K562 (cell line): ENCODE measurements around the gene PTGR2. TPM values are rescaled to one million over a fixed set of nuclear protein-coding genes. Genes with fewer than 3 reads are reported as not detected.

Experiments used
- ATAC-seq: fragments of 200-7000 bp; cut with Tn5 transposase; 3 replicates; pipeline ENCODE4 v1.9.1; 2020; ENCODE audit warnings: moderate library complexity
- BruUV-seq: library from RNA; stranded (reverse); fragments of 400-500 nt; replicated peaks from 2 replicates; lab custom pipeline; 2021; lab: Mats Ljungman, UMichigan
- CTCF ChIA-PET: fragments of 300-600 bp; formaldehyde crosslinking; extraction: SDS; loops from one replicate; lab custom pipeline; 2021; ENCODE audit warnings: low intra/inter-chr PET ratio; lab: Yijun Ruan, JAX
- POLR2A ChIA-PET: fragments of 300-600, 350-650 bp; sonication (Branson Sonifier 250); formaldehyde crosslinking; extraction: SDS; loops from one replicate; lab custom pipeline; 2021; ENCODE audit warnings: antibody characterized with exemption, inconsistent platforms; lab: Yijun Ruan, JAX
- DNase-seq, 4 experiments: peaks; one replicate each; pipeline versions ENCODE4 v3.0.0 to v3.0.0-alpha.2; 2011 to 2018; ENCODE audit warnings: low spot score in 3 of 4, mixed read lengths in 3 of 4; ENCODE audit errors: extremely low read depth in 1 of 4
- FAIRE-seq: peaks from 2 replicates; lab custom pipeline; 2011; peaks lifted over from hg19 to GRCh38; lab: Jason Lieb, UNC
- H2AFZ ChIP-seq: 2 replicates; pipeline ENCODE4 v1.6.0; 2011; ENCODE audit warnings: low read depth, low read length, control low read depth, inconsistent platforms
- H3K27ac ChIP-seq: fragments of 200-600 bp; 3 replicates; pipeline ENCODE4 v1.8.0; 2011; ENCODE audit warnings: low read depth, mild to moderate bottlenecking, control low read depth, inconsistent platforms, low read length, moderate library complexity, mixed read lengths; ENCODE audit errors: extremely low read depth
- H3K27me3 ChIP-seq, 2 experiments: fragments of 300-600 bp in 1 of 2; 2 replicates in 1 of 2; 3 replicates in 1 of 2; pipeline versions ENCODE4 v1.6.0 to v1.8.0; 2011; ENCODE audit warnings: inconsistent platforms in 2 of 2, low read length in 2 of 2, mild to moderate bottlenecking in 1 of 2, mixed read lengths in 1 of 2, moderate library complexity in 1 of 2; ENCODE audit not compliant: control insufficient read depth in 2 of 2, insufficient read depth in 2 of 2
- H3K36me3 ChIP-seq: fragments of 300-600 bp; 3 replicates; pipeline ENCODE4 v1.8.0; 2011; ENCODE audit warnings: mild to moderate bottlenecking, low read length, inconsistent platforms; ENCODE audit not compliant: control insufficient read depth, insufficient read depth
- H3K4me1 ChIP-seq, 2 experiments: fragments of 200-600 bp in 1 of 2; replicated peaks in 1 of 2; 2 replicates in 1 of 2; 3 replicates in 1 of 2; pipeline versions ENCODE4 v1.5.1 to v1.8.0; 2011; ENCODE audit warnings: inconsistent platforms in 2 of 2, low read length in 2 of 2, mild to moderate bottlenecking in 1 of 2, mixed read lengths in 1 of 2, moderate library complexity in 1 of 2; ENCODE audit not compliant: control insufficient read depth in 2 of 2, insufficient read depth in 2 of 2
- H3K4me2 ChIP-seq: 2 replicates; pipeline ENCODE4 v1.6.1; 2011; ENCODE audit warnings: low read length, control low read depth, inconsistent platforms, mixed read lengths; ENCODE audit not compliant: insufficient read depth
- H3K4me3 ChIP-seq: fragments of 200-600 bp; sonication (generic), shearing (Covaris generic); 2 replicates; pipeline ENCODE4 v1.5.1; 2016; ENCODE audit warnings: control low read depth, inconsistent platforms
- H3K79me2 ChIP-seq: fragments of 200-600 bp; 3 replicates; pipeline ENCODE4 v1.8.0; 2011; ENCODE audit warnings: low read length, inconsistent platforms; ENCODE audit not compliant: control insufficient read depth, insufficient read depth
- H3K9ac ChIP-seq, 2 experiments: 2 replicates each; pipeline versions ENCODE4 v1.6.0 to v1.6.1; 2011; ENCODE audit warnings: low read depth in 2 of 2, low read length in 2 of 2, control low read depth in 1 of 2, inconsistent platforms in 1 of 2, mild to moderate bottlenecking in 1 of 2, mixed read lengths in 1 of 2; ENCODE audit not compliant: insufficient read depth in 1 of 2
- H3K9me1 ChIP-seq: one replicate; pipeline ENCODE4 v1.6.0; 2011; ENCODE audit warnings: inconsistent platforms, mild to moderate bottlenecking, low read length, moderate library complexity; ENCODE audit not compliant: control insufficient read depth, insufficient read depth
- H3K9me3 ChIP-seq: replicated peaks from 2 replicates; pipeline ENCODE4 v1.5.1; 2011; ENCODE audit warnings: low read depth, low read length, inconsistent platforms; ENCODE audit not compliant: control insufficient read depth, insufficient read depth
- H4K20me1 ChIP-seq: replicated peaks from 2 replicates; pipeline ENCODE4 v1.6.1; 2011; ENCODE audit warnings: low read length, inconsistent platforms, mixed read lengths; ENCODE audit not compliant: control insufficient read depth, insufficient read depth
- CBX3 ChIP-seq, 2 experiments: IDR thresholded peaks; 1 replicate in 1 of 2; 2 replicates in 1 of 2; pipeline ENCODE4 v1.6.1; 2012; ENCODE audit warnings: inconsistent platforms in 2 of 2, low read length in 2 of 2, borderline replicate concordance in 1 of 2, control low read depth in 1 of 2
- PCBP2 ChIP-seq: fragments of 200-400 bp; formaldehyde crosslinking; IDR thresholded peaks from 2 replicates; pipeline ENCODE4 v1.6.1; 2018; ENCODE audit warnings: low read length, low read depth, mild to moderate bottlenecking, moderate library complexity; ENCODE audit not compliant: poor library complexity, severe bottlenecking
- PHF20 ChIP-seq: fragments of 450-650 bp; IDR thresholded peaks from 2 replicates; pipeline ENCODE4 v1.6.1; 2018; ENCODE audit not compliant: partially characterized antibody
- RB1 ChIP-seq: fragments of 450-650 bp; IDR thresholded peaks from 2 replicates; pipeline ENCODE4 v1.6.1; 2017; ENCODE audit warnings: low read depth, mild to moderate bottlenecking
- ZNF124 ChIP-seq: sonication (generic); formaldehyde crosslinking; IDR thresholded peaks from 2 replicates; pipeline ENCODE4 v1.8.1; 2022; ENCODE audit warnings: missing genetic modification reagents
- ZNF232 ChIP-seq: sonication (generic); formaldehyde crosslinking; IDR thresholded peaks from 2 replicates; pipeline ENCODE4 v1.8.0; 2022; ENCODE audit warnings: mild to moderate bottlenecking, missing genetic modification reagents
- WGBS: fragments of 100-300 bp; shearing (Covaris generic); methylation state at CpG from one replicate; pipeline ENCODE4 v1.1.6; 2016; ENCODE audit warnings: low coverage, mixed read lengths; ENCODE audit not compliant: insufficient coverage; ENCODE audit errors: missing lambda C conversion rate; 5-methylcytosine and 5-hydroxymethylcytosine counted together
- in situ Hi-C: fragments of 300-500 bp; cut with MboI; formaldehyde crosslinking; loops from 4 replicates; pipeline ENCODE4 v1.15.0; 2018; ENCODE audit warnings: inconsistent platforms, mixed read lengths
- intact Hi-C: fragments of 100-400 bp; cut with micrococcal nuclease; formaldehyde crosslinking; loops from 2 replicates; pipeline ENCODE4 v1.14.2; 2022
- polyA plus RNA-seq, 8 experiments: library from polyadenylated mRNA; depleted of rRNA in 4 of 8; stranded (reverse) in 5 of 8; unstranded in 3 of 8; fragments of >200 nt; fragmentation: Nextera tagmentation in 2 of 8; fragmentation: Illumina TruSeq in 1 of 8; extraction: Ambion mirVana in 2 of 8; extraction: Trizol in 1 of 8; gene quantifications; 2 replicates each; pipeline versions ENCODE4 v1.2.1 to v1.2.3, GENCODE V29; 2011 to 2014; ENCODE audit warnings: inconsistent platforms in 1 of 8, missing spikeins in 1 of 8
- total RNA-seq, 7 experiments: library from RNA; depleted of rRNA in 6 of 7; stranded (reverse); fragments of >200 nt in 6 of 7; fragmentation: Illumina TruSeq in 2 of 7; extraction: Trizol in 2 of 7; gene quantifications; 2 replicates each; pipeline versions ENCODE4 v1.2.1 to v1.2.3, GENCODE V29; 2011 to 2021; ENCODE audit warnings: low replicate concordance in 1 of 7

Gene PTGR2
- total and polyA plus RNA-seq, 9 of the 15 experiments (the other 6 are each of a cell fraction or from before 2014, with no cell fraction given), result 7.4 to 23.0 (median 13.0) TPM

DNA sequence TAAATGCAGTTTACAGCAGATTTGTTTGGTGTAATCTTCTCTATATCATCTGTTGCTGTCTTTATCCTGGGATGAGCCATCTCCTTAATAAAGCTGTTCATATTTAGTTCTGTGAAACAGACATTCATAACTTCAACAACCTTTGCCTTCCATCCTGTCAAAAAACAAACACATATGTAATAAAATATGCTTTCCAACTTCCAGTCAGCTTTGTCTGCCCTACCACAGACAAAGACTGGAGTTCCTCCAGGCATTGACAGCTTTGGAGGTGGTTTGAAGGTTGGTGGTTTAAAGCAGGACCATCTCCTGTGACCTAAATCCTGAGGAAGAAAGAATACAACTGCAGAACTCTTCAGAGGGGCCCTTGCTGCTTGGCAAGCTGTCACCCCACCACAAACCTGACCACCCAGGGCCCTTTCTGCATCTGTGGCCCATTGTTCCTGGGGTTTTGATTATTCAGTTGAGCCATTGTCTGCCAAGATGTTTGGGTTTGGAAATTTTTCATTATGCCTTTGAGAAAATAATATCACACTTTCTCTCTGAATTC lies 28.2 kb upstream of the PTGR2 start:
- POLR2A ChIA-PET, result interaction anchor here (0.6 to 1.7 kb wide), 4 partner anchors 26 to 272 kb away, joined by 3 to 4 read pairs (median 4); no protein-coding TSS in a partner anchor
- Histone ChIP-seq H3K27ac (no peak overlapping the region), H2AFZ (no peak overlapping the region), H3K9me1 (no peaks in the 10 kb centered on the region), H3K9me3 (no peaks in the 10 kb centered on the region), H3K27me3 (no peaks in the 10 kb centered on the region), H3K4me2 (no peak overlapping the region), H4K20me1 (no peaks in the 10 kb centered on the region), H3K4me3 (no peak overlapping the region), H3K79me2 (no peaks in the 10 kb centered on the region), H3K9ac (no peak overlapping the region; a peak in 1 of 4 replicates), H3K36me3 (no peaks in the 10 kb centered on the region), H3K4me1 (peaks cover 0 to 4% of the 10 kb centered on the region in 2 experiments; a peak in 2 of 5 replicates)
- no peak for ATAC-seq
- intact Hi-C loops (no loop called here), in situ Hi-C loops (no loop called here)
- DNase-seq, result no peak
- no TSS peak for BruUV-seq
- FAIRE-seq, result no peak
- CTCF ChIA-PET, result interaction anchor here (0.6 to 3.3 kb wide), 2 partner anchors 95 to 139 kb away, joined by 3 to 20 read pairs; no protein-coding TSS in a partner anchor
- TF ChIP-seq ZNF124 (CRISPR knock-in tag) (no peak), RB1 (no peak), PHF20 (no peak)

DNA sequence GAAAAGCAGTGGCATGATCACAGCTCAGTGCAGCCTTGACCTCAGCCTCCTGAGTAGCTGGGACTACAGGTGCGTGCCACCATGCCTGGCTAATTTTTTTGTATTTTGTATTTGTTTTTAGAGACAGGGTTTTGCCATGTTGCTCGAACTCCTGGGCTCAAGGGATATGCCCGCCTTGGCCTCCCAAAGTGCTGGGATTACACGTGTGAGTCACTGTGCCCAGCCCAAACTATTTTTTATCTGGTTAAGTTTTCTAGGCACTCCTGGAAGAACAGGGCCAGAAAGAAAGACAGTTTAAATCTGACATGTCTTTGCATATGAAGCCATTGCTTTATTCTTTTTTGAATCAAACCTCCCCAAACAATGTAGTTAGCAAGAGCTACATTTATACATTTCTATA lies 27.5 kb upstream of the PTGR2 start:
- Histone ChIP-seq H3K27me3 (no peaks in the 10 kb centered on the region), H3K4me3 (no peak overlapping the region), H3K4me1 (peaks cover 0 to 4% of the 10 kb centered on the region in 2 experiments; a peak in 2 of 5 replicates), H3K9me3 (no peaks in the 10 kb centered on the region), H3K79me2 (no peaks in the 10 kb centered on the region), H3K9ac (no peak overlapping the region), H3K36me3 (no peaks in the 10 kb centered on the region), H2AFZ (no peak overlapping the region), H3K9me1 (no peaks in the 10 kb centered on the region)
- no TSS peak for BruUV-seq
- FAIRE-seq, result no peak
- CTCF ChIA-PET, result interaction anchor here (1.5 to 3.3 kb wide), 2 partner anchors 64 to 95 kb away, joined by 3 to 20 read pairs; a partner anchor contains a TSS
- 64% methylated on average over 4 of the region's 4 CpGs for WGBS
- in situ Hi-C loops, result no loop called here
- no peak for DNase-seq
- TF ChIP-seq CBX3 (IDR thresholded peaks at IDR 0.05; ENCODE audit: borderline replicate concordance in 1 of 2, low read length in 2 of 2), result no peak
- no peak for TF ChIP-seq ZNF232
- no peak for TF ChIP-seq PCBP2
- TF ChIP-seq, all 486 proteins: peak for 0
- intact Hi-C loops, result loop anchor here (2.0 kb wide), 1 partner anchor 37 kb away; no protein-coding TSS in a partner anchor
- Histone ChIP-seq H4K20me1 (no peaks in the 10 kb centered on the region), H3K4me2 (no peak overlapping the region), H3K27ac (no peak overlapping the region)
- POLR2A ChIA-PET, result interaction anchor here (0.7 kb wide), 1 partner anchor 27 kb away, joined by 3 read pairs; no protein-coding TSS in a partner anchor
- no peak for ATAC-seq
